ENCODE results near the gene PIN4. TPM values are rescaled to one million over a fixed set of nuclear protein-coding genes. Genes with fewer than 3 reads are reported as not detected.

The PIN4 gene
- total RNA-seq, 5 donors from 2014 or later (not counting 1 experiment from before 2014, with no cell fraction given) = 4.1 to 9.8 (median 7.1) TPM

DNA sequence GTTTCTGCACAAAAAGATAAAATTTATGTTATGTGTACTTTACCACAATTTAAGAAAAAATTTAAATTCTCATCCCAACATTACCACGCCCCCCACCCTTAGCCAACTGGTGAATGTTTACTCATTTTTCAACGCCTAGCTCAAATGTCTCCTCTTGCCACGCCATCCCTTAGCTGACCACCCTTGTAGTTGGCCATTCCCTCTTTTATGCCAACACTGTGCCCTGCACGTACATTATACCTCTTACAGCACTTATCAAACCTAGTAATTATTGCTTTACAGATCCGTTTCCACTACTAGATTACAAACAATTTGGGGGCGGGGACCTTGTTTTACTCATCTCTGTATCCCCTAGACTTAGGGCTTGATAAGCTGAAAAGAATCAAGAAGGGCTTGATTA lies 56.6 kb downstream of the PIN4 start:
- no CpG with 5 or more reads among the region's 6 CpGs for WGBS (ENCODE audit: insufficient coverage)
- DNase-seq = no peak
- Mint-ChIP-seq H3K9me3 (no peaks in the 10 kb centered on the region), H3K36me3 (no peaks in the 10 kb centered on the region), H3K27me3 (no peaks in the 10 kb centered on the region), H3K4me1 (peaks cover 0 to 6% (median 6%) of the 10 kb centered on the region in 3 donors), H3K4me3 (peak overlapping the region; percentile 64 to 72 (median 71)), H3K27ac (no peak overlapping the region)
- Histone ChIP-seq H3K9me3 (no peaks in the 10 kb centered on the region), H3K4me3 (ENCODE audit: control insufficient read depth in 1 of 2, extremely low read depth in 1 of 2, low read length in 1 of 2) (peak overlapping the region; percentile 49 to 50), H3K27me3 (replicated peaks in 1 of 2; ENCODE audit: control insufficient read depth in 2 of 2, extremely low read depth in 1 of 2, insufficient read depth in 2 of 2, low read length in 1 of 2) (no peaks in the 10 kb centered on the region), H3K36me3 (ENCODE audit: control insufficient read depth in 2 of 2, extremely low read depth in 1 of 2, insufficient read depth in 1 of 2, low read length in 1 of 2) (no peaks in the 10 kb centered on the region), H3K27ac (ENCODE audit: low read length) (no peak overlapping the region), H3K4me1 (ENCODE audit: control insufficient read depth in 1 of 2, extremely low read depth in 1 of 2, insufficient read depth in 2 of 2, low read length in 2 of 2) (peaks cover 0 to 6% of the 10 kb centered on the region in 2 experiments)
- ChIA-PET CTCF (interaction anchor here (0.7 to 1.6 kb wide), 3 partner anchors 9 to 1326 kb away, joined by 3 to 9 read pairs (median 3); partner anchors contain the start of gene RPS4X (in 1 of the 2)), POLR2A (interaction anchor here (0.5 to 0.8 kb wide), 5 partner anchors 38 to 1799 kb away, joined by 3 to 4 read pairs (median 3); partner anchors contain the start of gene RPS4X (in 2 of the 2))
- ATAC-seq (replicated peaks in 1 of 4) = no peak

DNA sequence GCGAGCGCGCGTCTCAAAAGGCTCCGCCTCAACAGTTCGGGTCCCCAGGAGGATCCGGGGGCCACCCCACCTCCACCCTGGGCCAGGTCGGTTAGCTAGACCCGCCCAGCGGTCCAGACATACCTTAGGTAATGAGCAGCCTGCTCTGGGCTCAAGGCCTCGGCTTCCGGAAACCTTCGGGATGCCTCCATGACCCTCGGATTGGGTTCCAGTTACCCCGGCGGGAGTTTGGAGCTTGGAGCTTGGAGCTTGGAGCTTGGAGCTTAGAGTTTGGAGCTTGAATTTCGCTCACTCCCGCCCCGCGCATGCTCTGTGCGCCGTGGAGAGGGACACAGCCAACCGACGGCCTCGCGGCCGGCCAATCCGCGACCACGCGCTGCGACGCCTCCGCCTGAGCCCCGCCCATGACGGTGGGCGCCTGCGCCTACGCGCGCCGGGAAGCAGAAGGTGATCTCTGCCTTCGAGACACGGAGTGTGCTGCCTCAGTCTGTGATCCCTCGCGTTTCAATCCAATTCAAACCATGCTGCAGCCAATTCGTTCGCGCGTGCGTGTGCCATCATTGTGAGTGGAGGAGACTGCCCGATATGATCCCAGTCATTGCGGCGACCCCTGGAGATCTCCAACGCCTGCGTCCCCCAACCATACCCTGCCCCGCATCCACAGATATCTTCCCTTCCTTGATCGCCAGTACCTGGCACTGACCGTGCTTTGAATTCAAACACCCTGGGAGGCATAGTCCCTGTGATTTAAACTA lies 57.3 kb downstream of the PIN4 start, which contains the start of gene ERCC6L:
Gene ERCC6L (minus strand): TSS at position 307 of the 755 bp plus-strand sequence. CDS start 116 bp downstream, at position 191.
- no peaks in the 10 kb centered on the region for H3K36me3 ChIP-seq (ENCODE audit: control insufficient read depth in 2 of 2, extremely low read depth in 1 of 2, insufficient read depth in 1 of 2, low read length in 1 of 2)
- H3K4me1 Mint-ChIP-seq = peaks cover 0 to 6% (median 6%) of the 10 kb centered on the region in 3 donors
- H3K27me3 Mint-ChIP-seq = no peaks in the 10 kb centered on the region
- ATAC-seq (replicated peaks in 1 of 4) (peak; percentile 98 to 99 (median 99)), DNase-seq (peak; percentile 62 to 88 (median 77))
- ChIA-PET POLR2A (interaction anchor here (0.5 to 0.8 kb wide), 5 partner anchors 37 to 1800 kb away, joined by 3 to 4 read pairs (median 3); partner anchors contain the start of gene RPS4X (in 2 of the 2)), CTCF (interaction anchor here (0.7 to 1.6 kb wide), 3 partner anchors 8 to 1325 kb away, joined by 3 to 9 read pairs (median 3); partner anchors contain the start of gene RPS4X (in 1 of the 2))
- no peaks in the 10 kb centered on the region for H3K36me3 Mint-ChIP-seq
- peak within 1 kb of the TSS; percentile 20 for H3K27ac ChIP-seq (ENCODE audit: low read length)
- peak within 1 kb of the TSS; percentile 64 to 72 (median 71) for H3K4me3 Mint-ChIP-seq
- H3K4me3 ChIP-seq (ENCODE audit: control insufficient read depth in 1 of 2, extremely low read depth in 1 of 2, low read length in 1 of 2) = peak within 1 kb of the TSS; percentile 49 to 50
- H3K4me1 ChIP-seq (ENCODE audit: control insufficient read depth in 1 of 2, extremely low read depth in 1 of 2, insufficient read depth in 2 of 2, low read length in 2 of 2) = peaks cover 0 to 6% of the 10 kb centered on the region in 2 experiments
- H3K27me3 ChIP-seq (replicated peaks in 1 of 2; ENCODE audit: control insufficient read depth in 2 of 2, extremely low read depth in 1 of 2, insufficient read depth in 2 of 2, low read length in 1 of 2) = no peaks in the 10 kb centered on the region
- no peaks in the 10 kb centered on the region for H3K9me3 ChIP-seq
- H3K9me3 Mint-ChIP-seq = no peaks in the 10 kb centered on the region
- WGBS (ENCODE audit: insufficient coverage) = under 1% methylated on average over 35 of the region's 59 CpGs
- H3K27ac Mint-ChIP-seq = peak within 1 kb of the TSS; percentile 65 to 75

- 93% methylated on average over 3 of the region's 4 CpGs for WGBS (ENCODE audit: insufficient coverage)
- peaks cover 0 to 6% (median 6%) of the 10 kb centered on the region in 3 donors for H3K4me1 Mint-ChIP-seq
- CTCF ChIA-PET = interaction anchor here in 1 of 2 donors (0.5 kb wide), 1 partner anchor 44 kb away, joined by 3 read pairs; no protein-coding TSS in a partner anchor
Observed at GRCh38 chrX:72240976-72241375, 59.4 kb downstream of the PIN4 start.

GRCh38 chrX:72243472-72243871 lies 61.9 kb downstream of the PIN4 start:
- CTCF ChIA-PET = interaction anchor here (0.6 to 1.3 kb wide), 3 partner anchors 33 to 277 kb away, joined by 3 to 5 read pairs (median 3); partner anchors contain the start of gene RPS4X (in 1 of the 2)
- no CpG with 5 or more reads among the region's 3 CpGs for WGBS (ENCODE audit: insufficient coverage)
- DNase-seq (no peak), ATAC-seq (replicated peaks in 1 of 4) (no peak)
- POLR2A ChIA-PET = interaction anchor here in 1 of 2 donors (0.7 to 0.8 kb wide), 2 partner anchors 30 to 34 kb away, joined by 3 to 4 read pairs; partner anchors contain the start of gene RPS4X
- Histone ChIP-seq H3K9me3 (no peaks in the 10 kb centered on the region), H3K4me1 (ENCODE audit: control insufficient read depth in 1 of 2, extremely low read depth in 1 of 2, insufficient read depth in 2 of 2, low read length in 2 of 2) (peaks cover 0 to 3% of the 10 kb centered on the region in 2 experiments), H3K27ac (ENCODE audit: low read length) (no peak overlapping the region), H3K36me3 (ENCODE audit: control insufficient read depth in 2 of 2, extremely low read depth in 1 of 2, insufficient read depth in 1 of 2, low read length in 1 of 2) (no peaks in the 10 kb centered on the region), H3K4me3 (ENCODE audit: control insufficient read depth in 1 of 2, extremely low read depth in 1 of 2, low read length in 1 of 2) (no peak overlapping the region), H3K27me3 (replicated peaks in 1 of 2; ENCODE audit: control insufficient read depth in 2 of 2, extremely low read depth in 1 of 2, insufficient read depth in 2 of 2, low read length in 1 of 2) (no peaks in the 10 kb centered on the region)
- H3K27me3 Mint-ChIP-seq = no peaks in the 10 kb centered on the region
- no peaks in the 10 kb centered on the region for H3K36me3 Mint-ChIP-seq
- no peak overlapping the region for H3K27ac Mint-ChIP-seq
- H3K4me3 Mint-ChIP-seq = no peak overlapping the region
- H3K9me3 Mint-ChIP-seq = no peaks in the 10 kb centered on the region
- H3K4me1 Mint-ChIP-seq = peaks cover 0 to 4% (median 3%) of the 10 kb centered on the region in 3 donors

More at GRCh38 chrX:72240976-72241375, 59.4 kb downstream of the PIN4 start:
- Histone ChIP-seq H3K36me3 (ENCODE audit: control insufficient read depth in 2 of 2, extremely low read depth in 1 of 2, insufficient read depth in 1 of 2, low read length in 1 of 2) (no peaks in the 10 kb centered on the region), H3K4me1 (ENCODE audit: control insufficient read depth in 1 of 2, extremely low read depth in 1 of 2, insufficient read depth in 2 of 2, low read length in 2 of 2) (peaks cover 0 to 6% of the 10 kb centered on the region in 2 experiments), H3K4me3 (ENCODE audit: control insufficient read depth in 1 of 2, extremely low read depth in 1 of 2, low read length in 1 of 2) (no peak overlapping the region), H3K9me3 (no peaks in the 10 kb centered on the region), H3K27me3 (replicated peaks in 1 of 2; ENCODE audit: control insufficient read depth in 2 of 2, extremely low read depth in 1 of 2, insufficient read depth in 2 of 2, low read length in 1 of 2) (no peaks in the 10 kb centered on the region), H3K27ac (ENCODE audit: low read length) (no peak overlapping the region)
- Mint-ChIP-seq H3K27me3 (no peaks in the 10 kb centered on the region), H3K9me3 (no peaks in the 10 kb centered on the region), H3K36me3 (no peaks in the 10 kb centered on the region), H3K27ac (peak overlapping the region in 1 of 2 donors; percentile 77), H3K4me3 (no peak overlapping the region)
- POLR2A ChIA-PET = interaction anchor here in 1 of 2 donors (0.6 kb wide), 1 partner anchor 1749 kb away, joined by 6 read pairs; no protein-coding TSS in a partner anchor
- DNase-seq (no peak), ATAC-seq (replicated peaks in 1 of 4) (no peak)

DNA sequence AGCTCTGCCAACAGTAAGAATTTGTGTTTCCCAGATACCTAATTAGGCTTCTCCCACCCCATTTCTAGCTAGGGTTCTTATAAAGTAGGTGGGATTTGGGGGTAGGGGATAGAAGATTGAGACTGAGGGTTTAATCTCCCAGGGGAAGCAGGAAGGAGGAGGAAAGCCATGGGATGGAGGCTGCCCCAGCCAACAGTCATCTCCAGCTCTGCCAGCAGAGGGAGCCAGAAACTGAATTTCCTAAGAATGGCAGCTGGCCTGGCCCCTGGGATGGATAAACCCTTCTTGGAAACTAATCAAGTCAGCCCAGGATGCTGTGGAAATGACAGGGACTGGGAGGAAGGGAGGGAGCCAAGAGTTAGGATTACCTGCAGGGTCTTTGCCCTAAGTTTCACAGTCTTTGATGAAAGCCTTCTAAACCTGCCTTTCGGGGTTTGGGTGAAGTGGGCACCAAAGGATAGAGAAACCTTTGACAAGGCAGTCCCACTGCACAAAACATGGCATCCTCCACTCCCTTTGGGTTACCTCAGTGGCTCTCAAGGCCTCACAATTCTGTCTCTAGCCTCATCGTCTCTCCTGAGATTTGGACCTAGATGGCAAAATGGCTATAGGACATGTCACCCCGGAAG lies 64.0 kb downstream of the PIN4 start:
- Mint-ChIP-seq H3K4me1 (no peaks in the 10 kb centered on the region), H3K36me3 (no peaks in the 10 kb centered on the region), H3K27ac (no peak overlapping the region), H3K27me3 (no peaks in the 10 kb centered on the region), H3K4me3 (no peak overlapping the region), H3K9me3 (no peaks in the 10 kb centered on the region)
- no peaks in the 10 kb centered on the region for H3K9me3 ChIP-seq
- peak in 3 of 4 experiments; percentile 34 to 53 (median 52) for ATAC-seq (replicated peaks in 1 of 4)
- no peaks in the 10 kb centered on the region for H3K36me3 ChIP-seq (ENCODE audit: control insufficient read depth in 2 of 2, extremely low read depth in 1 of 2, insufficient read depth in 1 of 2, low read length in 1 of 2)
- H3K27ac ChIP-seq (ENCODE audit: low read length) = no peak overlapping the region
- no peaks in the 10 kb centered on the region for H3K4me1 ChIP-seq (ENCODE audit: control insufficient read depth in 1 of 2, extremely low read depth in 1 of 2, insufficient read depth in 2 of 2, low read length in 2 of 2)
- no peak overlapping the region for H3K4me3 ChIP-seq (ENCODE audit: control insufficient read depth in 1 of 2, extremely low read depth in 1 of 2, low read length in 1 of 2)
- 100% methylated on average over 3 of the region's 3 CpGs for WGBS (ENCODE audit: insufficient coverage)
- CTCF ChIA-PET = interaction anchor here (0.7 to 1.5 kb wide), 4 partner anchors 23 to 295 kb away, joined by 3 to 6 read pairs (median 4); partner anchors contain the start of gene RPS4X (in 1 of the 2)
- POLR2A ChIA-PET = no interaction called here
- DNase-seq = peak in 19 of 35 experiments; percentile 4 to 52 (median 19)
- H3K27me3 ChIP-seq (replicated peaks in 1 of 2; ENCODE audit: control insufficient read depth in 2 of 2, extremely low read depth in 1 of 2, insufficient read depth in 2 of 2, low read length in 1 of 2) = no peaks in the 10 kb centered on the region
